ENCODE results near the gene KCNQ1. TPM values are rescaled to one million over a fixed set of nuclear protein-coding genes. Genes with fewer than 3 reads are reported as not detected.

KCNQ1 gene
- total RNA-seq, 2 experiments from 2014 or later: 4.3 to 9.2 TPM

DNA sequence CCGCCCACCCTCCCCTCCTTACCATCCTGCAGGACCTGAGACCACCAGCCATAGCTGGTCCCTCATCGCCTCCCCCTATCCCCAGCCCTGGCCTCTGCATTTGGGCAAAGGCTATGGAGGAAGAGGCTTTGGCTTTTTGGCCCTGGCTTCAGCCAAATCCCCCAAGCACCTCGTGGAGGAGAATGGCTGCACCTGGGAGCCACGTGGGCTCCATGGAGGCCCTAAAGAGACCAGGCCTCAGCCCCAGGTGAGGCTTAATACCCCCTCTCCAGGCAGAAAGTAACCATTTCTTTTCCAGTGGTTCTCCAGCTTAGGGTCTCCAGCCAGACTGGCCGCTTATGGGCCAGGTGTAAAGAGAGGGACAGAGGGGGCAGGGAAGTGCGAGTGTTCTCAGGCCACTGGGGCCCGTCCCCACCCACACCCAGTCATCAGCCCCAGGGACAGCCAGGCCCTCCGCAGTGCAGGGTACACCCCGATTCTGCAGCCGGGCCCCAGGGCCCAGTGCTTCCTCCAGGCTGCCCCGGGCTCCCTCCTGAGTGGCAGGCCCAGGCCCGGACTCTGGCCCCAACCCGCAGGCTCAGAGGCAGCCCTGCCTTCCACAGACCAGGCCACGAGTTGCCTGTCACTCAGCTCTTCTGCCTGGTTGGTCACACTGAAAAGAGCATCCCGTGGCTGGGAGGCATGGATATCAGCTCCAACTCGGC, 414.3 kb downstream of the KCNQ1 start:
- ATAC-seq: no peak
- peaks cover 31% of the 10 kb centered on the region for H3K27me3 Mint-ChIP-seq
- H3K36me3 Mint-ChIP-seq: no peaks in the 10 kb centered on the region
- no peak overlapping the region for H3K27ac Mint-ChIP-seq
- H3K4me1 Mint-ChIP-seq: peaks cover under 1% of the 10 kb centered on the region
- CTCF ChIA-PET: interaction anchor here (1.5 kb wide), 1 partner anchor 328 kb away, joined by 4 read pairs; no protein-coding TSS in a partner anchor
- H3K4me3 Mint-ChIP-seq: no peak overlapping the region
- no peaks in the 10 kb centered on the region for H3K9me3 Mint-ChIP-seq (ENCODE audit: low read depth)
- no peak for DNase-seq

DNA sequence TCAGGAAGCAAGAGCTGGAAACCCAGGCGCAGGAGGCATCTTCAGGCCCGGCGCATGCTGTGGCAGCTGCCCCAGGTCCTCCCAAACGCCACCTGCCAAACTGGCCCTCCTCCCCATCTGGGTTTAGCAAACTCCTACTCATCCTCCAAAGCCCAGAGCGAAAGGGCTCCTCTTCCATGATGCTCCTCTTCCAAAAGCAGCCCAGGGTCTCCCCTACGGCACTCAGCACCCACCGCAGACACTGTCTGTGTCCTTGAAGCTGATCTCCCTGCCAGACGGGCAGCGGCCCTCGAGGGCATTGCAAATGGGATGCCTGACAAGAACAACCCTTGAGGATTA, 414.9 kb downstream of the KCNQ1 start:
- Mint-ChIP-seq H3K36me3 (no peaks in the 10 kb centered on the region), H3K27ac (no peak overlapping the region)
- no peak for DNase-seq

DNA sequence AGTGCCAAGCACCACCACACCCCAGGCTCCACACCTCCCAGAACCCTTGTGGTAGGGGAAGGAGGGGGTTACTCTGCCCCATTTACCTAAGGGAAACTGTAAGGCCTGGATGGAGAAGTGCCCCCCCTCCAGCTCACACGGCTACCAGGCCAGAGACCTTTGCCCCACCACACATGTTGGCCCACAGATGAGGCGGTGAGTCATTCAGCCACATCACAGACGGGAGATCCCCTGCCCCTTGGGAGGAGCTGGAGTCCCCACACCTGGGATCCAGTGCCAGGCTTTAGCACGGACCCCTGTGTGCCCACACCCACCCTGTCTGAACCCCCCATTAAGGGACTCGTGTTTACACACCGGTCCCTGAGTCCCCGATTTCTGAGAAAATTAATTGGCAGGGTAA, 415.8 kb downstream of the KCNQ1 start:
- Mint-ChIP-seq H3K9me3 (ENCODE audit: low read depth) (no peaks in the 10 kb centered on the region), H3K27me3 (peaks cover 41% of the 10 kb centered on the region), H3K4me1 (no peaks in the 10 kb centered on the region), H3K4me3 (no peak overlapping the region), H3K27ac (no peak overlapping the region), H3K36me3 (no peaks in the 10 kb centered on the region)
- DNase-seq: no peak
- ATAC-seq: peak; percentile 33
- CTCF ChIA-PET: interaction anchor here (1.4 kb wide), 1 partner anchor 9 kb away, joined by 4 read pairs; no protein-coding TSS in a partner anchor

More for the DNA sequence above, 414.9 kb downstream of the KCNQ1 start:
- no peaks in the 10 kb centered on the region for H3K9me3 Mint-ChIP-seq (ENCODE audit: low read depth)
- H3K27me3 Mint-ChIP-seq: peaks cover 36% of the 10 kb centered on the region
- no peak overlapping the region for H3K4me3 Mint-ChIP-seq
- H3K4me1 Mint-ChIP-seq: no peaks in the 10 kb centered on the region
- ATAC-seq: no peak
- CTCF ChIA-PET: interaction anchor here (1.5 kb wide), 1 partner anchor 328 kb away, joined by 4 read pairs; no protein-coding TSS in a partner anchor

GRCh38 chr11:2862395-2863275, 417.8 kb downstream of the KCNQ1 start:
- Mint-ChIP-seq H3K27ac (no peak overlapping the region), H3K4me1 (no peaks in the 10 kb centered on the region), H3K36me3 (no peaks in the 10 kb centered on the region), H3K27me3 (peaks cover 53% of the 10 kb centered on the region), H3K4me3 (no peak overlapping the region), H3K9me3 (ENCODE audit: low read depth) (no peaks in the 10 kb centered on the region)
- CTCF ChIA-PET: no interaction called here
- ATAC-seq (no peak), DNase-seq (no peak)

DNA sequence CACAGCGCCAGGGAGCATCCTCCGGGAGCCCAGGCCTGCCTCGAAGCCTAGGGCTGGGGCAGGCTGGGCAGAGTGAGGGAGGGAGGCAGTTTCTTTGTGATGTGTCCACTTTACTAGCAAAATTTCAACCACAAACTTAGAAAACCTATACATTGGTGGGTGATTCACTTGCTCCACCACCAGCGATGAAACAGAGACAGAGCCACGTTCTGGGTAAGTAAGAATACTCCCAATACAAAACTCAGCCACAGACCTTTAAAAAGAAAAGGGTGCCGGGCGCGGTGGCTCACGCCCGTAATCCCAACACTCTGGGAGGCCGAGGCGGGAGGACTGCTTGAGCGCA, 418.4 kb downstream of the KCNQ1 start:
- CTCF ChIA-PET: no interaction called here
- H3K27me3 Mint-ChIP-seq: peaks cover 59% of the 10 kb centered on the region
- ATAC-seq: no peak
- no peak overlapping the region for H3K4me3 Mint-ChIP-seq
- H3K4me1 Mint-ChIP-seq: no peaks in the 10 kb centered on the region
- no peak for DNase-seq
- H3K27ac Mint-ChIP-seq: no peak overlapping the region
- no peaks in the 10 kb centered on the region for H3K36me3 Mint-ChIP-seq
- no peaks in the 10 kb centered on the region for H3K9me3 Mint-ChIP-seq (ENCODE audit: low read depth)

DNA sequence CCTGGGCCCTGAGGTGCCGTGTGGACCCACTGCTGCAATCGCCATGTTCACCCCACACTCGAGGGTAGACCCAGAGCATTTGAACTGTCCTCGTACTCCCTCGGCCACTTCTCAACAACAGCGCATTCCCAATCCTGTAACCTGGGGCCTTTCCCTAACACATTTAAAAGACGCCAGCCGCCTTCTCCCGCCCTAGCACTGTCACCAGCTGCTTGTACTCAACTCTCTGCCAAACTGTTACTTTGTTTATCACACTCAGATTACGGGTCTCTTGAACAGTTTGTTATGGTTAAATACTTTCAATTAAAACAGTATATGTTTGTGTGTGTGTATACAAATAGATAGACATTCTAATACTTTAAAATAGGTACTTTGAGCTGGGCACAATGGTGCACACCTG, 420.1 kb downstream of the KCNQ1 start:
- Mint-ChIP-seq H3K4me3 (no peak overlapping the region), H3K27me3 (peaks cover 65% of the 10 kb centered on the region), H3K9me3 (ENCODE audit: low read depth) (no peaks in the 10 kb centered on the region), H3K36me3 (no peaks in the 10 kb centered on the region), H3K27ac (no peak overlapping the region), H3K4me1 (peaks cover 2% of the 10 kb centered on the region)
- CTCF ChIA-PET: no interaction called here
- ATAC-seq: no peak
- no peak for DNase-seq

DNA sequence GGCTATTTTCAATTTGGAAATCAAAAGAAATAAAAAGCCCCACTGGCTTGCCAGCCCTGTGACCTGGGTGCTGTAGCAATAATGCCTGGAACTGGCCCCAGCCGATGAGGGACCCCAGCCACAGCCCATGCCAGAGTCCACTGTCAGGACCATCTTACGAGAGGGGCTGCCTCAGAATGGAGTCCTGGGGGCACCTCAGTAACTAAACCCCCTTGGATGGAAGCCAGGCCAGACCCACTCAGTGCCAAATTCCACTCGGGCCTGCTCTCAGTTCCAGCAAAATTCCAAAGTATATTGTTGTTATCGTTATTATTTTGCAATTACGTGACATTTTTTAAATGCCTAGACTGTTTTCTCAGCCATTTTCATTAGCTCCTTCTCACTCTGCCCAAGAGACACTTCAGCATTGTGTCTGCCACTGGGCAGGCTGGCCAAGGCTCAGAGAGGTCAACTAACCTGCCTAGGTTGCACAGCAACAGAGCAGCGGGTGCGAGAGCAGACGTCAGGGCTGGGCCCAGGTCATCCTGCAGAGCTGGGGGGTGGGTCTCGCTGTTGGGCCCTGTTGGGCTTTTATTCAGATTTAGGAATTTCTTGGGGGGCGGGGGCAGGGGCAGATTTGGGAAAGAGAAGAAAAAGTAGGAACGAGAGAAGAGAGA, 421.2 kb downstream of the KCNQ1 start:
- H3K27me3 Mint-ChIP-seq: peaks cover 66% of the 10 kb centered on the region
- DNase-seq: no peak
- peaks cover 4% of the 10 kb centered on the region for H3K4me1 Mint-ChIP-seq
- no peak overlapping the region for H3K4me3 Mint-ChIP-seq
- CTCF ChIA-PET: interaction anchor here (0.9 kb wide), 1 partner anchor 23 kb away, joined by 3 read pairs; no protein-coding TSS in a partner anchor
- no peaks in the 10 kb centered on the region for H3K9me3 Mint-ChIP-seq (ENCODE audit: low read depth)
- H3K36me3 Mint-ChIP-seq: no peaks in the 10 kb centered on the region
- no peak overlapping the region for H3K27ac Mint-ChIP-seq
- no peak for ATAC-seq

- no peak for DNase-seq
- H3K4me1 Mint-ChIP-seq: peaks cover 4% of the 10 kb centered on the region
- CTCF ChIA-PET: interaction anchor here (1.2 kb wide), 1 partner anchor 21 kb away, joined by 3 read pairs; no protein-coding TSS in a partner anchor
- no peak overlapping the region for H3K4me3 Mint-ChIP-seq
- no peaks in the 10 kb centered on the region for H3K9me3 Mint-ChIP-seq (ENCODE audit: low read depth)
- no peak for ATAC-seq
- H3K36me3 Mint-ChIP-seq: no peaks in the 10 kb centered on the region
- H3K27me3 Mint-ChIP-seq: peaks cover 68% of the 10 kb centered on the region
- H3K27ac Mint-ChIP-seq: no peak overlapping the region
These were observed 422.3 kb downstream of the KCNQ1 start for GRCh38 chr11:2867142-2867541.

DNA sequence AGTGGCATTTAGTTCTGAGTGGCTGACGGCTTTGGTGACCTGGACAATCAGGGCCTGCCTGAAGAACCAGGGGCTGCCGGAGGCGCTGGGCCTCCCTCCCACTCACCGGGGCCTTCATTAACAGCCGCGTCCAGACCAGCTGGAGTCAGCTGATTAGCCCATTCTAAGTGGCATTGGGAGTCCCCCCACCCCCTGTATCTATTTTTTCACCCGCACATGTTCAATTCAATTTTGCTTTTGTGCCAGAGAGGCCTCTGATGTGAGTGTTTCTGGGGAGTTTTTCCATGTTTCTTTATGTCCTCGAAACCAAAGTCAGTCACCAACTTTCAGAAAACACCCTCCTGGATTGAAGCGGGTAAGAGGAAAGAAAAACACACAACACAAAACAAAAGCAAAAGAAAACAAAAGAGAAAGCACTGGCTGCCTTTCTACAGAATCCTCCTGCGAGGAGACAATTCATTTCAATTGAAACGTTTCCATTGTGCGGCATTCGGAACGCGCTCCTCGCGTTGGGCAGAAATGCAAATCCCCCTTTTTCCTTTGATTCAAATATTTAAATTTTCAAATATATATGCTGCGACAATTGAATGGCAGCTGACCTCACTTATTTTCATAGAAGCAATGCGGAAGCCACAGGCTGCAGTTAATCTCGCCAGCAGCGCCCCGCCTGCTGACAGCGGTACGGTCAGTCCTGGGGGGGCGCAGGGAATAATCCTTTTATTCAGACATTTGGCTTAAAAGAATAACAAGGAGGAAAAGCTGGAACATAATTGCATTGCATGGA, 423.1 kb downstream of the KCNQ1 start:
- H3K9me3 Mint-ChIP-seq (ENCODE audit: low read depth): no peaks in the 10 kb centered on the region
- DNase-seq (no peak), ATAC-seq (no peak)
- peaks cover 4% of the 10 kb centered on the region for H3K4me1 Mint-ChIP-seq
- CTCF ChIA-PET: interaction anchor here (1.2 kb wide), 1 partner anchor 20 kb away, joined by 3 read pairs; no protein-coding TSS in a partner anchor
- H3K36me3 Mint-ChIP-seq: no peaks in the 10 kb centered on the region
- H3K27ac Mint-ChIP-seq: no peak overlapping the region
- no peak overlapping the region for H3K4me3 Mint-ChIP-seq
- peaks cover 68% of the 10 kb centered on the region for H3K27me3 Mint-ChIP-seq

- peaks cover 61% of the 10 kb centered on the region for H3K27me3 Mint-ChIP-seq
- H3K4me1 Mint-ChIP-seq: peaks cover 4% of the 10 kb centered on the region
- CTCF ChIA-PET: interaction anchor here (1.2 kb wide), 1 partner anchor 19 kb away, joined by 3 read pairs; no protein-coding TSS in a partner anchor
- H3K4me3 Mint-ChIP-seq: peak overlapping the region; percentile 41
- DNase-seq (no peak), ATAC-seq (no peak)
- H3K36me3 Mint-ChIP-seq: no peaks in the 10 kb centered on the region
- H3K27ac Mint-ChIP-seq: no peak overlapping the region
- no peaks in the 10 kb centered on the region for H3K9me3 Mint-ChIP-seq (ENCODE audit: low read depth)
These were observed 423.8 kb downstream of the KCNQ1 start for GRCh38 chr11:2868506-2869133.

- no peak overlapping the region for H3K4me3 Mint-ChIP-seq
These were observed 424.3 kb downstream of the KCNQ1 start for GRCh38 chr11:2869134-2869526.

DNA sequence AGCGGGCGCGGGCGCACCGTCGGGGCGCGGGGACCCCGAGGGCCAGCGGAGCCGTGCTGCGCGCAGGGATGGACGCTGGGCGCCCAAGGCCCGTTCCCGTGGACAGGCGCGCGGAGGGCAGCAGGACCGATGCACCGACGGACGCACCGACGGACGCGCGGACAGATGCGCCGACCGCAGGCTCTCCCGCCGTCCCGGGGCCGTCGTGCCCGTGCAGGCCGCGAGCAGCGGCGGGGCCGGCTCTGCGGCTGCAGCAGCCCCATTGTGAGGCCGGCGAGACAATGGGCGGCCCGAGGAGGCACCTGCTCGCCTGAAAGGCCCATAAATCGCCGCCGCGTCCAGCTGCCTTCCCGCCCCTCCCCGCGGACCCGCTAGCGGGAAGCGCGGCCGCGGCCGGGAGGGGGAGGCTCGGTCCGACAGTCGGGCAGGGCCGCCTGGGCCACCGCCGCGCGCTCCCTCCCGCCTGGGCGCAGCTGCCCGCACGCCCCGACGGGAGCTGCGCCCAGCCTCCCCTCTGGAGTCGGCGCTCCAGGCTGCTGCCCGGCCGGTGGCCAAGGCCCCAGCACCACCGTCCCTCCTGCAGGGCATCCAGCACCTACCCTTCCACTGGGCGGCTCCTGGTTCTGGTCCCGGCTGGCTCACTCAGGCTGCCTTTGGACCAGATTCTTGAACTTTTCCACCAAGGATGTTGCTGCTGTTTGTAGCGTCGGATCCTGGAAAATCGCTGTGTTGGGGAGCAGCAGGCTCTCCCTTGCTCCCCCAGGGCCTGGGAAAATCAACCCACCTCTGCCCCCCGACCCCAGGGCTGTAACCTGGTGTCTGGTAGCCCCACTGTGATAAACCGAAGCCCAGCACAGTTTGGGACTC, 425.0 kb downstream of the KCNQ1 start:
- no peak overlapping the region for H3K4me3 Mint-ChIP-seq
- H3K4me1 Mint-ChIP-seq: peaks cover 4% of the 10 kb centered on the region
- DNase-seq (no peak), ATAC-seq (no peak)
- no peaks in the 10 kb centered on the region for H3K36me3 Mint-ChIP-seq
- H3K27me3 Mint-ChIP-seq: peaks cover 49% of the 10 kb centered on the region
- no peaks in the 10 kb centered on the region for H3K9me3 Mint-ChIP-seq (ENCODE audit: low read depth)
- H3K27ac Mint-ChIP-seq: no peak overlapping the region
- CTCF ChIA-PET: no interaction called here

More at GRCh38 chr11:2869134-2869526, 424.3 kb downstream of the KCNQ1 start:
- CTCF ChIA-PET: no interaction called here
- H3K27me3 Mint-ChIP-seq: peaks cover 55% of the 10 kb centered on the region
- no peaks in the 10 kb centered on the region for H3K9me3 Mint-ChIP-seq (ENCODE audit: low read depth)
- H3K4me1 Mint-ChIP-seq: peaks cover 4% of the 10 kb centered on the region
- no peak for ATAC-seq
- no peak for DNase-seq
- H3K27ac Mint-ChIP-seq: no peak overlapping the region
- H3K36me3 Mint-ChIP-seq: no peaks in the 10 kb centered on the region
